Natural killer cell (primary cell): ENCODE data around the gene ITGA2. TPM values are rescaled to one million over a fixed set of nuclear protein-coding genes. Genes with fewer than 3 reads are reported as not detected.

Source experiments
- ATAC-seq, 3 donors: fragments of 150-1000 bp in 2 of 3; fragments of 200-7000 bp in 1 of 3; cut with Tn5 transposase; 1 replicate in 1 of 3; 2 replicates in 2 of 3; pipeline ENCODE4 v1.10.0; 2021; ENCODE audit warnings: mild to moderate bottlenecking in 2 of 3, moderate library complexity in 2 of 3
- DNase-seq, 2 donors: peaks; one replicate each; pipeline versions ENCODE4 v3.0.0 to v3.0.0-alpha.2; 2013 to 2021; ENCODE audit warnings: mixed read lengths in 1 of 2
- H3K27ac ChIP-seq: one replicate; pipeline ENCODE4 v1.5.1; 2013; ENCODE audit warnings: mild to moderate bottlenecking, low read length
- H3K27me3 ChIP-seq: one replicate; pipeline ENCODE4 v1.6.1; 2013; ENCODE audit warnings: low read length; ENCODE audit not compliant: control insufficient read depth, insufficient read depth
- H3K36me3 ChIP-seq: one replicate; pipeline ENCODE4 v1.6.1; 2013; ENCODE audit warnings: low read length; ENCODE audit not compliant: control insufficient read depth, insufficient read depth
- H3K4me1 ChIP-seq: one replicate; pipeline ENCODE4 v1.6.1; 2013; ENCODE audit warnings: low read length; ENCODE audit not compliant: control insufficient read depth, insufficient read depth
- H3K4me3 ChIP-seq: one replicate; pipeline ENCODE4 v1.5.1; 2013; ENCODE audit warnings: low read length
- H3K9me3 ChIP-seq: one replicate; pipeline ENCODE4 v1.6.1; 2013; ENCODE audit warnings: low read length; ENCODE audit not compliant: control insufficient read depth, insufficient read depth
- H3K27ac Mint-ChIP-seq, 2 donors: one replicate each; pipeline ENCODE4 v1.8.0; 2022; ENCODE audit warnings: mild to moderate bottlenecking in 2 of 2, mixed read lengths in 2 of 2, moderate library complexity in 1 of 2
- H3K27me3 Mint-ChIP-seq, 2 donors: one replicate each; pipeline ENCODE4 v1.8.0; 2022; ENCODE audit warnings: low read depth in 2 of 2, mixed read lengths in 2 of 2
- H3K36me3 Mint-ChIP-seq: one replicate; pipeline ENCODE4 v1.8.0; 2022; ENCODE audit warnings: mixed read lengths
- H3K4me1 Mint-ChIP-seq, 2 donors: one replicate each; pipeline ENCODE4 v1.8.0; 2022; ENCODE audit warnings: mixed read lengths in 2 of 2
- H3K4me3 Mint-ChIP-seq: one replicate; pipeline ENCODE4 v1.8.0; 2022; ENCODE audit warnings: mild to moderate bottlenecking, moderate library complexity, mixed read lengths
- H3K9me3 Mint-ChIP-seq, 2 donors: one replicate each; pipeline ENCODE4 v1.8.0; 2022; ENCODE audit warnings: mixed read lengths in 2 of 2
- WGBS: methylation state at CpG from one replicate; pipeline ENCODE4 v1.1.7; 2013; ENCODE audit warnings: missing lambda C conversion rate; ENCODE audit not compliant: insufficient coverage; 5-methylcytosine and 5-hydroxymethylcytosine counted together
- intact Hi-C: fragments of 100-400 bp; cut with micrococcal nuclease; formaldehyde crosslinking; loops from one replicate; pipeline ENCODE4 v1.14.2; 2022
- total RNA-seq, 4 donors: library from RNA; stranded (reverse); fragments of 120-200 nt in 1 of 4; gene quantifications; one replicate each; pipeline versions ENCODE4 v1.2.3 to v1.2.4, GENCODE V29; 2013 to 2022
- TF ChIP-seq, protein P1 (sequence below): fragments of 200-600 bp; IDR thresholded peaks from one replicate; pipeline ENCODE4 v1.8.0; 2022; ENCODE audit warnings: antibody characterized with exemption

The ITGA2 gene
- total RNA-seq, 3 donors from 2014 or later (not counting 1 experiment from before 2014, with no cell fraction given), result 0.11 to 0.26 (median 0.20) TPM

DNA sequence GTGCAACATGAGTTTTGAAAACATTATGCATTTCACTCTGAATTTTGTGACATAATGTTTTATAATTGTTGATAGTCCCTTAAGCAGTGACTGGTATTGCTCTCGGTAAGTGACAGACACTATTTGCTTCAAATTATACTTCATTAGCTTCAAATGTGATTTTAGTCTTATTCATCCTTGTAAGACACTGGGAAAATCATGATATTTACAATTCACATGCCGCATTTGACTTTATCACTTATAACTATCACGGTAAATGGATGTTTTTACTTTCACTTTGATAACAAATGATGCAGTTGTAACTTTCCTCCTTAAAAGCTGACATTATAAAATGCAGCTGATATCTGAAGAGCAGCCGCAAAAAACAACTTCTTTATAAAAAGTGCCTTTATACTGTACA, 44.1 kb upstream of the ITGA2 start:
- H3K27ac Mint-ChIP-seq, result peak overlapping the region in 1 of 2 donors; percentile 83
- H3K27ac ChIP-seq, result no peak overlapping the region
- intact Hi-C loops, result no loop called here

DNA sequence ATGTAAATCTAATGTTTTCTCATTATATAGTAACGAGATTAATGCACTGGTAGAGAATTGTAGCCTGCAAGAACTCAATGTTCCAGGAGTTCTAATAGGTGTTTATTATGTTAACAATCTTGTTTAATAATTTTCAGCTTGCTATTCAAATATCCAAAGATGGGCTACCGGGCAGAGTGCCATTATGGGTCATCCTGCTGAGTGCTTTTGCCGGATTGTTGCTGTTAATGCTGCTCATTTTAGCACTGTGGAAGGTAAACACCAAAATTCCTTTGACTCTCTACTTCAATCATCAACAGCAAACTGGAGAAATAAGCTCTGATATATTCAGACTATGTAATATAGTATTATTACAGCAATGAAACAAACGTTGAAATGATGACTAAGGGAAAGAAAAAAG, 41.9 kb upstream of the ITGA2 start:
- 80% methylated on average over 2 of the region's 4 CpGs for WGBS
- Histone ChIP-seq H3K4me1 (no peaks in the 10 kb centered on the region), H3K27ac (no peak overlapping the region), H3K27me3 (no peaks in the 10 kb centered on the region), H3K4me3 (no peak overlapping the region), H3K36me3 (no peaks in the 10 kb centered on the region), H3K9me3 (no peaks in the 10 kb centered on the region)
- Mint-ChIP-seq H3K4me3 (no peak overlapping the region), H3K27ac (no peak overlapping the region), H3K4me1 (peaks cover 7 to 19% of the 10 kb centered on the region in 2 donors), H3K9me3 (no peaks in the 10 kb centered on the region), H3K27me3 (no peaks in the 10 kb centered on the region), H3K36me3 (no peaks in the 10 kb centered on the region)
- ATAC-seq (no peak), DNase-seq (no peak)
- intact Hi-C loops, result no loop called here
- TF ChIP-seq, protein P1, sequence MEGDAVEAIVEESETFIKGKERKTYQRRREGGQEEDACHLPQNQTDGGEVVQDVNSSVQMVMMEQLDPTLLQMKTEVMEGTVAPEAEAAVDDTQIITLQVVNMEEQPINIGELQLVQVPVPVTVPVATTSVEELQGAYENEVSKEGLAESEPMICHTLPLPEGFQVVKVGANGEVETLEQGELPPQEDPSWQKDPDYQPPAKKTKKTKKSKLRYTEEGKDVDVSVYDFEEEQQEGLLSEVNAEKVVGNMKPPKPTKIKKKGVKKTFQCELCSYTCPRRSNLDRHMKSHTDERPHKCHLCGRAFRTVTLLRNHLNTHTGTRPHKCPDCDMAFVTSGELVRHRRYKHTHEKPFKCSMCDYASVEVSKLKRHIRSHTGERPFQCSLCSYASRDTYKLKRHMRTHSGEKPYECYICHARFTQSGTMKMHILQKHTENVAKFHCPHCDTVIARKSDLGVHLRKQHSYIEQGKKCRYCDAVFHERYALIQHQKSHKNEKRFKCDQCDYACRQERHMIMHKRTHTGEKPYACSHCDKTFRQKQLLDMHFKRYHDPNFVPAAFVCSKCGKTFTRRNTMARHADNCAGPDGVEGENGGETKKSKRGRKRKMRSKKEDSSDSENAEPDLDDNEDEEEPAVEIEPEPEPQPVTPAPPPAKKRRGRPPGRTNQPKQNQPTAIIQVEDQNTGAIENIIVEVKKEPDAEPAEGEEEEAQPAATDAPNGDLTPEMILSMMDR, result no peak

More for the DNA sequence above, 44.1 kb upstream of the ITGA2 start:
- Histone ChIP-seq H3K9me3 (no peaks in the 10 kb centered on the region), H3K36me3 (no peaks in the 10 kb centered on the region), H3K4me3 (peak overlapping the region; percentile 40), H3K27me3 (no peaks in the 10 kb centered on the region), H3K4me1 (no peaks in the 10 kb centered on the region)
- Mint-ChIP-seq H3K9me3 (no peaks in the 10 kb centered on the region), H3K4me1 (peaks cover 7 to 19% of the 10 kb centered on the region in 2 donors), H3K36me3 (no peaks in the 10 kb centered on the region), H3K27me3 (peaks cover 2 to 9% of the 10 kb centered on the region in 2 donors), H3K4me3 (peak overlapping the region; percentile 67)
- DNase-seq (no peak), ATAC-seq (no peak)
- TF ChIP-seq, protein P1, result no peak
- 20% methylated on average over 2 of the region's 4 CpGs for WGBS

DNA sequence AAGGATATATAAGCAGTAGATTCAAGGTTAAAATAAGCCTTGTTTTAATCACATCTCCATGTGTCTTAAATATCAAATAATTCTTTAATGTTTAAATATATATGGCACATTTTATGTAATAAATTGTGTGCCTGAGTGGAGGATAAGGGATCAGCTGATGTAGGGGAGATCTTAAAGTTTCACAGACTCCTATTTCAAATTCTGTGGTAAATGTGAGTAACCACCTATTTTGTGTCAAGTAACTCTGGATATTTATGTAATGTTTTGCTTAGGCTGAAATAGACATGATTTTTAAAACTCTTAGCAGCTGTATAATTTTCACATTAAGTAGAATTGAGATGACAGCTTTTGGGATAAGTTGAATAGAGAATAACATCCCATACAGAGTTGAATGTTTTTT, 41.3 kb upstream of the ITGA2 start:
- no peak overlapping the region for H3K27ac ChIP-seq
- intact Hi-C loops, result loop anchor here (1.0 kb wide), 2 partner anchors 148 to 1281 kb away; no protein-coding TSS in a partner anchor
- Mint-ChIP-seq H3K4me1 (peaks cover 7 to 19% of the 10 kb centered on the region in 2 donors), H3K36me3 (no peaks in the 10 kb centered on the region), H3K27ac (no peak overlapping the region), H3K27me3 (no peaks in the 10 kb centered on the region), H3K9me3 (no peaks in the 10 kb centered on the region), H3K4me3 (no peak overlapping the region)
- no peaks in the 10 kb centered on the region for H3K9me3 ChIP-seq
- no peaks in the 10 kb centered on the region for H3K27me3 ChIP-seq
- ATAC-seq (no peak), DNase-seq (no peak)
- H3K4me1 ChIP-seq, result no peaks in the 10 kb centered on the region
- H3K36me3 ChIP-seq, result no peaks in the 10 kb centered on the region
- H3K4me3 ChIP-seq, result no peak overlapping the region
- TF ChIP-seq, protein P1, result no peak

DNA sequence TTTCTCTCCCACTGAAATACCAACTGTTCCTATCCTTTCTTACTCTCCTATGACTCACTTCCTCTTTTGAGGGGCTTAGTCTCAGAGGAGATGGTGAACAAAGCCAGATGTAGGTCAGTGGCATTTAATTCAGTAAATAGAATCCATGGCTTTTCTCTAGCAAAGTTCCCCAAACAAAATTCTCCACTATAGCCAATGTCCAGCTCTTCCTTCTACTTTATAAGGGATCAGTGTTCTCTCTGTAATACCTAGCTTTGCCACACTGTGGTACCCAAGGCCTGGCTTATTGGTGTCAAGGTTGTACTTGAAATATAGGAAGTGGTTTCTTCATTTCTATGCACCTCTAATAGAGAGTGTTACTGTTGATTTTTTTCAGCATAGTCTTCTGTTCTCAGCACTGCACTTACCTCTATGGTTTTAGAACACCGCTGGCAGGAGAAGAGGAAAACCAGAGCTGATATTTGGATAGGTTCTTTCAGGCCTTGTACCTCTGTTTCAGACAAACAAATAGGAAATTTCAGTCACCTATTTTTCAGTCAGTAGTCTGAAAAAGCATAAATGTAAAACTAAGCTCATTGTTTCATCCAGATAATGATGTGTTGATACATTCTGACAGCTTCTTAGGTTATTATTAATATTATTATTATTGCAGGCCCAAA, 40.6 kb upstream of the ITGA2 start:
- H3K4me3 Mint-ChIP-seq, result no peak overlapping the region
- H3K4me1 Mint-ChIP-seq, result peaks cover 7 to 19% of the 10 kb centered on the region in 2 donors
- Histone ChIP-seq H3K4me3 (no peak overlapping the region), H3K27me3 (no peaks in the 10 kb centered on the region), H3K9me3 (no peaks in the 10 kb centered on the region), H3K36me3 (no peaks in the 10 kb centered on the region), H3K27ac (no peak overlapping the region), H3K4me1 (no peaks in the 10 kb centered on the region)
- ATAC-seq (peak; percentile 97 to 99 (median 98)), DNase-seq (peak in 1 of 2 donors; percentile 79)
- TF ChIP-seq, protein P1, result peak; percentile 80
- intact Hi-C loops, result loop anchor here (1.0 kb wide), 2 partner anchors 148 to 1281 kb away; no protein-coding TSS in a partner anchor
- no CpG with 5 or more reads among the region's 1 CpG for WGBS
- no peaks in the 10 kb centered on the region for H3K36me3 Mint-ChIP-seq
- peak overlapping the region in 1 of 2 donors; percentile 48 for H3K27ac Mint-ChIP-seq
- no peaks in the 10 kb centered on the region for H3K27me3 Mint-ChIP-seq
- H3K9me3 Mint-ChIP-seq, result no peaks in the 10 kb centered on the region
